Keratinocyte (primary cell): ENCODE measurements around the gene SPANXN4. TPM values are rescaled to one million over a fixed set of nuclear protein-coding genes. Genes with fewer than 3 reads are reported as not detected.

Source experiments
- DNase-seq: peaks from one replicate; pipeline ENCODE4 v3.0.0-alpha.2; 2011; ENCODE audit warnings: low read depth, missing footprints, low spot score
- FAIRE-seq: peaks from 2 replicates; lab custom pipeline; 2011; peaks lifted over from hg19 to GRCh38; lab: Jason Lieb, UNC
- H2AFZ ChIP-seq: 2 replicates; pipeline ENCODE4 v1.6.0; 2012; ENCODE audit warnings: low read length, control low read depth, inconsistent platforms; ENCODE audit not compliant: control insufficient read depth
- H3K27ac ChIP-seq: 2 replicates; pipeline ENCODE4 v1.5.1; 2011; ENCODE audit warnings: low read length; ENCODE audit not compliant: control insufficient read depth, insufficient read depth
- H3K27me3 ChIP-seq: 3 replicates; pipeline ENCODE4 v1.6.0; 2011; ENCODE audit warnings: low read length; ENCODE audit not compliant: control insufficient read depth, insufficient read depth; ENCODE audit errors: extremely low read depth
- H3K36me3 ChIP-seq, 2 experiments: 2 replicates in 1 of 2; 3 replicates in 1 of 2; pipeline ENCODE4 v1.5.1; 2011; ENCODE audit warnings: low read length in 2 of 2, mild to moderate bottlenecking in 1 of 2; ENCODE audit not compliant: control insufficient read depth in 2 of 2, insufficient read depth in 2 of 2; ENCODE audit errors: extremely low read depth in 1 of 2
- H3K4me1 ChIP-seq: 3 replicates; pipeline ENCODE4 v1.5.1; 2011; ENCODE audit warnings: low read length; ENCODE audit not compliant: control insufficient read depth, insufficient read depth; ENCODE audit errors: extremely low read depth
- H3K4me2 ChIP-seq: 3 replicates; pipeline ENCODE4 v1.6.0; 2011; ENCODE audit warnings: low read depth, low read length; ENCODE audit not compliant: control insufficient read depth, insufficient read depth; ENCODE audit errors: extremely low read depth
- H3K4me3 ChIP-seq, 3 experiments: fragments of 200-600 bp in 1 of 3; sonication (generic) in 1 of 3; 2 replicates in 2 of 3; 3 replicates in 1 of 3; pipeline ENCODE4 v1.5.1; 2011 to 2016; ENCODE audit warnings: low read length in 3 of 3, mild to moderate bottlenecking in 3 of 3, control low read depth in 2 of 3, inconsistent platforms in 1 of 3, low read depth in 1 of 3, mixed read lengths in 1 of 3, mixed run types in 1 of 3, moderate library complexity in 1 of 3; ENCODE audit not compliant: control insufficient read depth in 2 of 3, insufficient read depth in 2 of 3; ENCODE audit errors: extremely low read depth in 1 of 3
- H3K79me2 ChIP-seq: 2 replicates; pipeline ENCODE4 v1.6.0; 2012; ENCODE audit warnings: low read length; ENCODE audit not compliant: control insufficient read depth, insufficient read depth
- H3K9ac ChIP-seq: 3 replicates; pipeline ENCODE4 v1.6.0; 2011; ENCODE audit warnings: low read length; ENCODE audit not compliant: control insufficient read depth, insufficient read depth; ENCODE audit errors: extremely low read depth
- H3K9me1 ChIP-seq: 3 replicates; pipeline ENCODE4 v1.6.0; 2011; ENCODE audit warnings: low read length; ENCODE audit not compliant: control insufficient read depth, insufficient read depth; ENCODE audit errors: extremely low read depth
- H3K9me3 ChIP-seq: 2 replicates; pipeline ENCODE4 v1.5.1; 2012; ENCODE audit warnings: low read depth, low read length; ENCODE audit not compliant: control insufficient read depth
- H4K20me1 ChIP-seq: 3 replicates; pipeline ENCODE4 v1.6.0; 2011; ENCODE audit warnings: low read length; ENCODE audit not compliant: control insufficient read depth, insufficient read depth; ENCODE audit errors: extremely low read depth
- CTCF ChIP-seq, 3 experiments: IDR thresholded peaks in 1 of 3; conservative IDR thresholded peaks in 1 of 3; optimal IDR thresholded peaks in 1 of 3; 2 replicates in 2 of 3; 3 replicates in 1 of 3; pipeline versions ENCODE3 to v1.5.1; 2011; ENCODE audit warnings: low read length in 3 of 3, mild to moderate bottlenecking in 3 of 3, moderate library complexity in 2 of 3, control low read depth in 1 of 3, inconsistent platforms in 1 of 3; ENCODE audit not compliant: insufficient read depth in 2 of 3; ENCODE audit errors: extremely low read depth in 1 of 3
- EZH2 ChIP-seq: IDR thresholded peaks from one replicate; pipeline ENCODE4 v1.6.1; 2012; ENCODE audit warnings: inconsistent platforms, mild to moderate bottlenecking, low read length, moderate library complexity
- dilution Hi-C: fragments of 300-500 bp; cut with MboI; formaldehyde crosslinking; loops from one replicate; pipeline ENCODE4 v1.7.0; 2020; ENCODE audit warnings: low sequenced_read_pairs; ENCODE audit not compliant: extremely low pct_ligation_motif_present
- polyA plus RNA-seq, 5 experiments: library from polyadenylated mRNA; depleted of rRNA in 3 of 5; stranded (reverse) in 3 of 5; stranded (forward) in 1 of 5; unstranded in 1 of 5; fragments of >200 nt; gene quantifications; 1 replicate in 1 of 5; 2 replicates in 3 of 5; 3 replicates in 1 of 5; pipeline versions ENCODE4 v1.2.1 to v1.2.3, GENCODE V29; 2011 to 2012; ENCODE audit warnings: missing spikeins in 2 of 5, low read depth in 1 of 5, low replicate concordance in 1 of 5

Gene SPANXN4
- polyA plus RNA-seq, 1 donor (not counting 4 experiments of a cell fraction or from before 2014, with no cell fraction given) = not detected

GRCh38 chrX:142994988-142995387 is 30.7 kb upstream of the SPANXN4 start:
- Histone ChIP-seq H2AFZ (no peak overlapping the region), H3K36me3 (no peaks in the 10 kb centered on the region), H3K9me1 (no peaks in the 10 kb centered on the region), H3K9me3 (no peaks in the 10 kb centered on the region), H3K4me3 (no peak overlapping the region), H3K79me2 (no peaks in the 10 kb centered on the region), H3K27me3 (no peaks in the 10 kb centered on the region), H3K4me1 (no peaks in the 10 kb centered on the region), H3K27ac (no peak overlapping the region), H3K9ac (no peak overlapping the region), H4K20me1 (no peaks in the 10 kb centered on the region), H3K4me2 (no peak overlapping the region)
- no peak for FAIRE-seq
- dilution Hi-C loops = no loop called here
- TF ChIP-seq EZH2 (no peak), CTCF (optimal IDR thresholded peaks at IDR 0.05 in 1 of 3, IDR thresholded peaks at IDR 0.05 in 1 of 3, conservative IDR thresholded peaks at IDR 0.05 in 1 of 3; ENCODE audit: extremely low read depth in 1 of 3, insufficient read depth in 2 of 3, low read length in 3 of 3) (no peak)
- DNase-seq = no peak

- no peak overlapping the region for H3K4me2 ChIP-seq
- no peaks in the 10 kb centered on the region for H3K4me1 ChIP-seq
- H3K9me3 ChIP-seq = no peaks in the 10 kb centered on the region
- FAIRE-seq (no peak), DNase-seq (no peak)
- no peak overlapping the region for H2AFZ ChIP-seq
- no peaks in the 10 kb centered on the region for H4K20me1 ChIP-seq
- H3K4me3 ChIP-seq = no peak overlapping the region
- no peaks in the 10 kb centered on the region for H3K9me1 ChIP-seq
- no peaks in the 10 kb centered on the region for H3K36me3 ChIP-seq
- no peak for TF ChIP-seq CTCF (optimal IDR thresholded peaks at IDR 0.05 in 1 of 3, IDR thresholded peaks at IDR 0.05 in 1 of 3, conservative IDR thresholded peaks at IDR 0.05 in 1 of 3; ENCODE audit: extremely low read depth in 1 of 3, insufficient read depth in 2 of 3, low read length in 3 of 3)
- TF ChIP-seq EZH2 = no peak
- no peak overlapping the region for H3K27ac ChIP-seq
- H3K27me3 ChIP-seq = no peaks in the 10 kb centered on the region
- H3K79me2 ChIP-seq = no peaks in the 10 kb centered on the region
- H3K9ac ChIP-seq = no peak overlapping the region
- dilution Hi-C loops = no loop called here
Measured at GRCh38 chrX:142998447-142999198, 27.1 kb upstream of the SPANXN4 start.
